Mucosa of gallbladder (tissue), 1 donor: ENCODE data around the gene BICDL2. TPM values are rescaled to one million over a fixed set of nuclear protein-coding genes. Genes with fewer than 3 reads are reported as not detected.
A peak's percentile ranks its signal among the peaks of the same experiment; 100 is the strongest.

ENCODE experiments used
- DNase-seq: peaks from one replicate; pipeline ENCODE4 v3.0.0-alpha.2; 2020; ENCODE audit warnings: low spot score
- total RNA-seq: library from RNA; stranded (reverse); gene quantifications from one replicate; pipeline ENCODE4 v1.2.1, GENCODE V29; 2021
- donor health status: DM: no; HTN: no; CAD: no.

The BICDL2 gene
- total RNA-seq, 1 donor from 2014 or later = 86.1 TPM

GRCh38 chr16:3025032-3026002, 11.4 kb downstream of the BICDL2 start:
- DNase-seq = no peak

DNA sequence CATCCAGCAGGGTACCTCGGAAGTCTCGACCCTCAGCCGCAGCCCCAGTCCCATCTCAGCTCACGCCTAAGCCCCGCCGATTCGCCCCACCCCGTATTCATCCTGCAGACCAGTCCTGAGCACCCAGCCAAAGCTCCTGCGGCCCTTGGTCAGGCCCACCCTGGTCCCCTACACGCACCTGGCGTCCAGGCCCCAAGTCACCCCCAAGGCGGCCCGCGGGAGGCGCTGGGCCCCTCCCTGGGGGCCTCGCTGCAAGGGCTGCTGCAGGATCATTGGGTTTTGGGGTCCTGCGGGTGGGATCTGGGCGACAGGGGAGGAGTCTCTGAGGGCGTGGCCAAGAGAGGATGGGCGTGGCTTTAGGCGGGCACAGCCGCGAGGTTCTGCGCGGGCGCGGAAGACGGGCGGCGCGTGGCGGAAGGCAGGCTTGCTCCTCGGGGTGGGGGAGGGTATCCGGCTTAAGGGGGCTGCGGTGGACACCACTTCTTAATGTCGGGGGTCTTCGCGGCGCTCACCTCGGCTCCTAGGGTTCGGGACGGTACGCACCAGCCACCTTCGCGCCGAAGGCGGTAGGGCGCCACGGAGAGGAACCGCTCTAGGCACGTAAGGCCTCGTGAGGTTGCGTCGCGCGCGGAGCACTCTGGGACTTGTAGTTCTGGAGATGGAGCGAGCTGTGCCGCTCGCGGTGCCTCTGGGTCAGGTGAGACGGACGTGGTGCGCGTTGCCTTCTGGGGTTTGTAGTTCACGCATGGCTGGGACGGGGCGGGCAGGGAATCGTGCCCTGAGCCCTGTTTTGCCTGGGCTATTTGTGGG, 12.9 kb downstream of the BICDL2 start, which contains the start of the genes HCFC1R1 and THOC6:
HCFC1R1 (minus strand) TSS at position 274 of the 810 bp plus-strand sequence; CDS start at position 273, 1 bp downstream.
THOC6 (plus strand) TSS at position 367 of the 810 bp plus-strand sequence; CDS start at position 659, 292 bp downstream.
- DNase-seq = peak; percentile 98

- no peak for DNase-seq
These were observed 13.4 kb downstream of the BICDL2 start for GRCh38 chr16:3023415-3023668.

DNA sequence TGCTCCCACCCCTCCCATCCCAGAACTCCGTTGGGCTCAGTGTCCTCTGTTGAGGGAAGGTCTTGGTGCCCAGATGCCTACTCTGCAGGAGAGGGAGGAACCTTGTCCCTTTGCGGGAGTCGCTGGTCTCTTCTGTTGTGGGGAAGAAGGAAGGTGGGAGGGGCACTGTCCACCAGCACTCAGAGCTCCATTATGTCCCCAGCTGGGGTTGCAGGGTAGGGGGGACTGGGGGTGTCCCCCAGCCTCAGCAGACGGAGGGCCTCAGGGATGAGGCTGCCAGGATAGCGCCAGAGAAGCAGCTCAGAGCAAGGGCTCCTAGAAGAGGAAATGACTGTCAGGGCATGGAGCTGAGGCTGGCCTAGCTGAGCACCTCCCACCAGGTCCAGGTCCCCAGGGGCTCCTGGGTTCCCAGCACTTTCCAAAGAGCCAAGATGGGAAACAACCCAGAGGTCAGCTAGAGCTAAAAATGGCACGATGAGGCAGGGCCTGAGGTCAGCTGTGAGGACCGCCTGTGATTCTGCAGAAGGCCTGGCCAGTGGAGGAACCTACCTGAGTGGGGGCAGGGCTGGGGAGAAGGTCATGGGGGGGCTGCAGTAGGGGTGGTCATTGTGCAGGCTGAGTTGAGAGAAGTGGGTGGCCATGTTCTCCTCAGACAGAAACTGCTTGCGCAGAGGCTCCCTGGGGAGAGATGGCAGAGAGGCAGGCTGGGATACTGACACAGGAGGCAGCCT, 13.9 kb downstream of the BICDL2 start:
- no peak for DNase-seq

- DNase-seq = peak; percentile 92
These were observed 14.5 kb downstream of the BICDL2 start for GRCh38 chr16:3022208-3022683.

DNA sequence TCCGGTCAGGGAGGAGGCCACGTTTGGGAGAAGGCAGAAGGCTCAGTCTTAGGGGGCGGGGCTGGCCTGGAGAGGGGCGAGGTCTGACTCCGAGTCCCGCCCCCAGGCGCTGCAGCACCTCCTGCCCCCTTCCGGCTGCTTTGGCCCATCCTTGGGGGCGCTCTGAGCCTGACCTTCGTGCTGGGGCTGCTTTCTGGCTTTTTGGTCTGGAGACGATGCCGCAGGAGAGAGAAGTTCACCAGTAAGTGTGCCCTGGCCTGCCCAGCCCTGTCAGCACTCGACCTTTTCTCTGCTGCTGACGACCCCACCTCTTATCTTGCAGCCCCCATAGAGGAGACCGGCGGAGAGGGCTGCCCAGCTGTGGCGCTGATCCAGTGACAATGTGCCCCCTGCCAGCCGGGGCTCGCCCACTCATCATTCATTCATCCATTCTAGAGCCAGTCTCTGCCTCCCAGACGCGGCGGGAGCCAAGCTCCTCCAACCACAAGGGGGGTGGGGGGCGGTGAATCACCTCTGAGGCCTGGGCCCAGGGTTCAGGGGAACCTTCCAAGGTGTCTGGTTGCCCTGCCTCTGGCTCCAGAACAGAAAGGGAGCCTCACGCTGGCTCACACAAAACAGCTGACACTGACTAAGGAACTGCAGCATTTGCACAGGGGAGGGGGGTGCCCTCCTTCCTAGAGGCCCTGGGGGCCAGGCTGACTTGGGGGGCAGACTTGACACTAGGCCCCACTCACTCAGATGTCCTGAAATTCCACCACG, 15.1 kb downstream of the BICDL2 start:
- DNase-seq = peak; percentile 63

GRCh38 chr16:3020604-3021448, 15.9 kb downstream of the BICDL2 start:
- peak; percentile 78 for DNase-seq

- DNase-seq = peak; percentile 80
These were observed 16.5 kb downstream of the BICDL2 start, which contains the start of gene TNFRSF12A for GRCh38 chr16:3020247-3020603. TNFRSF12A (plus strand) TSS chr16:3020368; CDS start chr16:3020398, 30 bp downstream.

GRCh38 chr16:3019594-3020246, 17.0 kb downstream of the BICDL2 start:
- no peak for DNase-seq

GRCh38 chr16:3017794-3018506, 18.8 kb downstream of the BICDL2 start, which contains the start of gene CLDN6:
CLDN6 (minus strand) TSS chr16:3018183; CDS start chr16:3016021, 2,162 bp downstream.
- no peak for DNase-seq

GRCh38 chr16:3017344-3017743, 19.4 kb downstream of the BICDL2 start:
- no peak for DNase-seq

DNA sequence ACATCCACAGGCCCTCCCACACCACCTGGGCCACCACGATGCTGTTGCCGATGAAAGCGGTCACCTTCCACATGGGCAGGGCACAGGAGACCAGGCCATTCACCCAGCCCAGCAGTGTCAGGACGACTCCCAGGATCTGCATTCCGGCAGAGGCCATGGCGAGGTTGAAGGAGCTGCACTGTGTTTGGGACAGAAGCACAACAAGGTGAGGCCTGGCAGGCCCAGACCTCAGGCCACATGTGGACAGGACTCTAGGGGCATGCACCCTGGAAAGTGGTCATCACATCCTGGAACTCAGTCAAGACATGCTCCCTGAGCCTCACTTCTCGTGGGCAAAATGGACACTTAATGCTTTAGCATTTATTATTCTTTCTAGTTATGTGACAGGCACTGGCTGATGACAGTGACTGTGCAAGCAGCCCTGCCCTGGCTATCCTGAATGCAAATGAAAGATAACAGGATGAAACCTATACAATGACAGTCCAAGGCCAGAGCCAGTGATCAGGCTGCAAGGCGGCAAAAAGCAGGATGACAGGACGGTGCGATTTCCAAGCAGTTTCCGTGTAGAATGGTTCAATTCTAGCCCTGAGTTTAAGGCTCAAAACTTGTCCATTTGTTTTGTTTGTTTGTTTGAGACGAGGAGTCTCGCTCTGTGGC, 20.8 kb downstream of the BICDL2 start:
- no peak for DNase-seq

GRCh38 chr16:3014971-3015370, 21.8 kb downstream of the BICDL2 start:
- no peak for DNase-seq

GRCh38 chr16:3013998-3014690, 22.6 kb downstream of the BICDL2 start:
- no peak for DNase-seq

DNA sequence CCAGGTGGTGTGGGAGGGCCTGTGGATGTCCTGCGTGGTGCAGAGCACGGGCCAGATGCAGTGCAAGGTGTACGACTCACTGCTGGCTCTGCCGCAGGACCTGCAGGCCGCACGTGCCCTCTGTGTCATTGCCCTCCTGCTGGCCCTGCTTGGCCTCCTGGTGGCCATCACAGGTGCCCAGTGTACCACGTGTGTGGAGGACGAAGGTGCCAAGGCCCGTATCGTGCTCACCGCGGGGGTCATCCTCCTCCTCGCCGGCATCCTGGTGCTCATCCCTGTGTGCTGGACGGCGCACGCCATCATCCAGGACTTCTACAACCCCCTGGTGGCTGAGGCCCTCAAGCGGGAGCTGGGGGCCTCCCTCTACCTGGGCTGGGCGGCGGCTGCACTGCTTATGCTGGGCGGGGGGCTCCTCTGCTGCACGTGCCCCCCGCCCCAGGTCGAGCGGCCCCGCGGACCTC, 23.2 kb downstream of the BICDL2 start:
- DNase-seq = no peak

GRCh38 chr16:3012828-3013420, 23.8 kb downstream of the BICDL2 start, which contains the start of gene CLDN9:
CLDN9 (plus strand) TSS chr16:3012923; CDS start chr16:3013363, 440 bp downstream.
- DNase-seq = peak; percentile 44

DNA sequence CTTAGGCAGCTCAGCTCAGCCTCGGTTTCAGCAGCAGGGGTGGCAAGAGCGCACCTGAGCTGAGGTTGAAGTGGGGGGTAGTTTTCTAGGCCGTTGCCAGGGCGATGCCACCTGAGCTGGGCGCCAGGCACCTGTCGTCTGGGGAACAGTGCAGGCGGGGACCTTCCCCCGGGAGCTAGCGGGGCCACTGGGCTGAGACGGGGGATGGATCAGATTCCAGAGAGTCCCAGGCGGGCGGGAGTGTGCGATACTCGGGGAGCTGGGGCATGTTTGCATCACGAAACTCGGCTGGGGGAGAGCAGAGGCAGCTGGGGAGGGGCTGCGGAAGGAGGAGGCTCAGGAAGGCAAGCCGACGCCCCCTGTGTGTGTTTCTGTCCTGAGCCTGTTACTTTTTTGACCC, 24.5 kb downstream of the BICDL2 start:
- DNase-seq = no peak
